Right lobe of liver (tissue), 6 donors: ENCODE results near the gene RPL32. TPM values are rescaled to one million over a fixed set of nuclear protein-coding genes. Genes with fewer than 3 reads are reported as not detected.

Source experiments
- ATAC-seq, 4 donors: fragments of 200-7000 bp; cut with Tn5 transposase; one replicate each; pipeline ENCODE4 v1.9.1; 2020; ENCODE audit warnings: mild to moderate bottlenecking in 4 of 4, moderate library complexity in 4 of 4
- DNase-seq, 3 donors: peaks; one replicate each; pipeline ENCODE4 v3.0.0-alpha.2; 2020
- H3K27ac ChIP-seq, 3 donors: fragments of 200-600 bp; one replicate each; pipeline ENCODE4 v1.8.0; 2022
- H3K27me3 ChIP-seq, 2 donors: fragments of 200-600 bp; one replicate each; pipeline ENCODE4 v1.8.0; 2022
- H3K36me3 ChIP-seq, 4 donors: fragments of 200-600 bp; sonication (generic) in 1 of 4; one replicate each; pipeline versions ENCODE4 v1.5.1 to v1.8.0; 2017 to 2022; ENCODE audit warnings: control low read depth in 1 of 4
- H3K4me1 ChIP-seq, 4 donors: fragments of 200-600 bp; sonication (generic) in 1 of 4; one replicate each; pipeline versions ENCODE4 v1.5.1 to v1.8.0; 2017 to 2022; ENCODE audit warnings: control low read depth in 1 of 4
- H3K4me3 ChIP-seq, 3 donors: fragments of 200-600 bp; one replicate each; pipeline ENCODE4 v1.8.0; 2022
- H3K9me3 ChIP-seq, 4 donors: fragments of 200-600 bp; sonication (generic) in 1 of 4; one replicate each; pipeline versions ENCODE4 v1.5.1 to v1.8.0; 2017 to 2022; ENCODE audit warnings: control low read depth in 1 of 4
- CTCF ChIP-seq, 4 donors: fragments of 200-600 bp in 3 of 4; fragments of 450-650 bp in 1 of 4; IDR thresholded peaks; one replicate each; pipeline versions ENCODE4 v1.5.1 to v1.8.0; 2016 to 2022; ENCODE audit warnings: antibody characterized with exemption in 4 of 4, mild to moderate bottlenecking in 2 of 4
- POLR2A ChIP-seq: fragments of 450-650 bp; IDR thresholded peaks from one replicate; pipeline ENCODE4 v1.6.1; 2017; ENCODE audit warnings: antibody characterized with exemption, mild to moderate bottlenecking
- WGBS: methylation state at CpG from one replicate; pipeline ENCODE4 v1.1.6; 2018; ENCODE audit warnings: low coverage, low lambda C conversion rate; ENCODE audit not compliant: insufficient coverage; ENCODE audit errors: missing lambda C conversion rate; 5-methylcytosine and 5-hydroxymethylcytosine counted together
- intact Hi-C, 2 donors: fragments of 100-400 bp; cut with DNase I; formaldehyde crosslinking; loops; one replicate each; pipeline versions ENCODE4 v1.11.2 to v1.14.1; 2022
- total RNA-seq, 6 experiments: library from RNA; depleted of rRNA in 2 of 6; stranded (reverse); fragments of >200 nt in 2 of 6; fragmentation: NEBNext Ultra II Directional in 3 of 6; extraction: Animal tissue kit (Norgen Biotek cat#: 25700) in 3 of 6; gene quantifications; one replicate each; pipeline versions ENCODE4 v1.1.0 to v1.2.4, GENCODE V29; 2016 to 2023
- donor health status: DM: no; HTN: yes; CAD: no.
- donor health status: DM: no; HTN: no; CAD: no.
- donor health status: DM: no; HTN: no; CAD: no.
- donor health status: DM: no; HTN: yes; CAD: no.
- donor health status: DM: no; HTN: yes; CAD: no.

The RPL32 gene
- total RNA-seq, 6 experiments from 2014 or later = 322 to 555 (median 472) TPM

DNA sequence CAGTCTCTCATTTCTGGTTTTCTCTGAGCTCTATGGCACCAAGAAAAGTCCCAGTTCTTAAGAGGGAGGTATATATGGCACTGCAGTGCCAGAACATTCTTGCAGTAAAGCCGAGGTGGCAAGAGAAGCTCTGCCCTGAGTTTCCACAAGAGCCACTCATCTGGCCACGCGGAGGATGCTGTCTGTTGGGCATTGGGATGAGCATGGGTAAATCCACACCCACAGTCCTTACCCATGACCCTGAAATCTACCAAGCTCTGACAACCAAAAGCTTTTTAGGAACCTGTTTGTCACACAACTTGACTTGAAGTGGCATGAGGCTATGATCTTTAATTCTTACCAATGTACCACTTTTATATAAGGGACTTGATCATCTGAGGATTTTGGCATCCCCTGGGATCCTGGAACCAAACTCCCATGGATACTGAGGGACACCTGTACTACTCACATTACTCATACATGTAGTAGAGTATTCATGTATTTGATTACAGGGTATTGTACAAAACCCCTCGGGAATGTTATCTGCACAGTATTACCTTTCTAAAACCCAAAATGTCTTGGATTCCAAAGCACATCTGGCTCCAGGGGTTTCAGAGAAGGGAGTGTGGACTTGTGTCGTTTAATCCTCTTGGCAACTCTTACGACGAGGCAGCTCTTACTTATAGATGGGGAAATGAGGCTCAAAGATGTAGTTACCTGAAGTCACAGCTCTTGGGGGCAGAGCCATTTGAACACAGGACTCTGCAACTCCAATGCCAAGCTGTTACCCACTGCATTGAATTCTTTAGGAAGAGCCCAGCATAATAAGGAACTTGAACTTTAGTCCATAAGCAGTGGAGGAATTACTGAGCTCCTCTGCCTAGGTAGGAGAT is 8.8 kb downstream of the RPL32 start:
- intact Hi-C loops = no loop called here
- no peak for TF ChIP-seq CTCF (IDR thresholded peaks at IDR 0.05)
- TF ChIP-seq POLR2A = no peak

DNA sequence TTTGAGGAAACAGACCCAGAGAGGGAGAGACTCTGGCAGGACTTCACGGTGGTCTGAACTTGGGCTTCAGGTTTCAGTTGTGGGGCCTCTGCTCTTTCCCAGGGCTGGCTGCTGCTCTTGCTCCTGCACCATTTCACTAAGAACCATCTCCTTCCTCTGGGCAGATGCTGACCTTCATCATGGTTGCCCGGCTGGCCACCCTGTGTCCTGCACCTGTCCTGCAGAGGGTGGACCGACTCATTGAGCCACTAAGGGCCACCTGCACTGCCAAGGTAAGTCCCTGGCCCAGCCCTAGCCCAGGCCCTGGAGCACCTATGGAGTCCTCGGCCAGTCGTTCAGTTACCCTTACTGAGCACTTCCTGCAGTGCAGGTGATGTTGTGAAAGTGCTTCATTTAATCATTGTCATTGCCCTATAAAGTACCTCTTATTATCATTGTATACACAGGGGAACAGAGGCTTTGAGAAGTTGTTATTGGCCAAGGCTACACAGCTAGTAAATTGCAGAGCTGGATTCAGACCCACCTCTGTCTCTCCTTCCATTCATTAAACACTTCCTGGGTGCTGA is 10.0 kb downstream of the RPL32 start:
- intact Hi-C loops = no loop called here
- TF ChIP-seq POLR2A = no peak
- no peak for TF ChIP-seq CTCF (IDR thresholded peaks at IDR 0.05)
- WGBS = 90% methylated on average over 1 of the region's 5 CpGs
- ATAC-seq (peak in 2 of 4 donors; percentile 14 to 15), DNase-seq (no peak)
- Histone ChIP-seq H3K4me3 (no peak overlapping the region), H3K4me1 (no peaks in the 10 kb centered on the region), H3K36me3 (peaks cover 5 to 46% (median 20%) of the 10 kb centered on the region in 4 donors), H3K27ac (no peak overlapping the region), H3K27me3 (no peaks in the 10 kb centered on the region), H3K9me3 (no peaks in the 10 kb centered on the region)

More for the DNA sequence above, 8.8 kb downstream of the RPL32 start:
- Histone ChIP-seq H3K9me3 (no peaks in the 10 kb centered on the region), H3K27ac (no peak overlapping the region), H3K36me3 (peaks cover 7 to 59% (median 25%) of the 10 kb centered on the region in 4 donors), H3K4me1 (peaks cover 0 to 3% (median 0%) of the 10 kb centered on the region in 4 donors), H3K27me3 (no peaks in the 10 kb centered on the region), H3K4me3 (no peak overlapping the region)
- 87% methylated on average over 7 of the region's 7 CpGs for WGBS
- DNase-seq (no peak), ATAC-seq (no peak)

GRCh38 chr3:12830785-12831156 is 10.6 kb downstream of the RPL32 start:
- ATAC-seq = no peak
- H3K27me3 ChIP-seq = no peaks in the 10 kb centered on the region
- TF ChIP-seq CTCF (IDR thresholded peaks at IDR 0.05) (no peak), POLR2A (no peak)
- H3K36me3 ChIP-seq = peaks cover 0 to 40% (median 15%) of the 10 kb centered on the region in 4 donors
- H3K4me1 ChIP-seq = no peaks in the 10 kb centered on the region
- no peak overlapping the region for H3K4me3 ChIP-seq
- 59% methylated on average over 2 of the region's 4 CpGs for WGBS
- no peak for DNase-seq
- no peaks in the 10 kb centered on the region for H3K9me3 ChIP-seq
- intact Hi-C loops = no loop called here
- no peak overlapping the region for H3K27ac ChIP-seq

DNA sequence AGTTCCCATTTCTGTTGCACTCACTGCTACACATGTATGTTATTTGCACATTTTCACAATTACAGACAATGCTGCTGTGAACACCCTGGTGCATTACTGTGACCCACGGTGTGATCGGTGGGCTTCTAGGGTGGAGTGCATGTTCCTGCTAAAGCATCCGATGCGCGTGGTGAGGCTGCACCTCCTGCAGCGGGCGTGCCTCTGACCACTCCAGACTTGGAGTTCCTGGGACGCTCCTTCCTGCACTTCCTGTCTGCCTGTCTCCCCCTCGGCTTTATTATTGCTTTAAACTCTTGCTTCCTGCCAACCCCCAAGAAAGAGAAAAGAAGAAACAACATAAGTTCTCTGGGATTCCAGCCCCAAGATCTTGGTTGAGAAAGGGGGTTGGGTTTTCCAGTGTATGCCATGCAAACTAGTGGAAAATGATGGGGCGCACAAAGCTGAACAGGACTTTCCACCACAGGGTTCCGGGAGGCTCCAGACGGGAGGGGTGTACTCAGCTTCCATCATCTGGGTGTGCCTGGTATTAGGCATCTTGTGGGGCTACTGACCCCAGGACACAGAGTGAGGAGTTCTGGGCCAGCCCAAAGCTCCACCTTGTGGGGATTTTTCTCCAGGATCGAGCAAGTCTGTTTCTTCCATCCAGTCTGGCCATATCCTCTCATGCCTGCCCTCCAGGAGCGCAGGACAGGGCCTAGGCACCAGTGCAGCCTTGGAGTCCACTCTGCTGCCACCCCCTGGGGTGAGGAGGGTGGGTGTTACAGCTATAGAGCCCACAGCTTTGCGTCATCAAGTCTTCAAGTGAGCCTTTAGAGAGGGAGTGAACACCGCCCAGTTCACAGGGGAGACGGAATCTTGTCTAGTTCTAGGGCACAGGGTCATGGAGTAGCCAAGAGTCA is 11.2 kb downstream of the RPL32 start:
- 63% methylated on average over 9 of the region's 17 CpGs for WGBS
- intact Hi-C loops = no loop called here
- TF ChIP-seq POLR2A (no peak), CTCF (IDR thresholded peaks at IDR 0.05) (no peak)
- peaks cover 0 to 34% (median 11%) of the 10 kb centered on the region in 4 donors for H3K36me3 ChIP-seq
- no peak overlapping the region for H3K4me3 ChIP-seq
- no peak overlapping the region for H3K27ac ChIP-seq
- ATAC-seq (peak in 3 of 4 donors; percentile 19 to 44 (median 39)), DNase-seq (no peak)
- H3K4me1 ChIP-seq = no peaks in the 10 kb centered on the region
- H3K27me3 ChIP-seq = no peaks in the 10 kb centered on the region
- H3K9me3 ChIP-seq = no peaks in the 10 kb centered on the region
